HCT116 (cell line): Measurements from ENCODE around the gene IGF2R. TPM values are rescaled to one million over a fixed set of nuclear protein-coding genes. Genes with fewer than 3 reads are reported as not detected.
"Not testable (repeated sequence)": the region's sequence is repeated elsewhere in the genome, so short reads cannot be mapped to it uniquely, and the experiment has no call there.

Experiments
- ATAC-seq: fragments of 200-7000 bp; cut with Tn5 transposase; 2 replicates; pipeline ENCODE4 v1.9.1; 2020; ENCODE audit warnings: mild to moderate bottlenecking, moderate library complexity
- BruUV-seq: library from RNA; stranded (reverse); fragments of 400-500 nt; replicated peaks from 2 replicates; lab custom pipeline; 2021; lab: Mats Ljungman, UMichigan
- CTCF ChIA-PET: fragments of 300-600 bp; sonication (Branson Sonifier 250); formaldehyde crosslinking; loops from one replicate; lab custom pipeline; 2021; ENCODE audit warnings: antibody characterized with exemption; lab: Charles Lee
- POLR2A ChIA-PET: fragments of 300-600, 350-600 bp; sonication (Branson Sonifier 250); formaldehyde crosslinking; loops from one replicate; lab custom pipeline; 2021; ENCODE audit warnings: antibody characterized with exemption; lab: Charles Lee
- RAD21 ChIA-PET, 2 experiments: fragments of 300-600 bp; sonication (Branson Sonifier 250); formaldehyde crosslinking; loops; one replicate each; lab custom pipeline; 2023; ENCODE audit warnings: low total read pairs in 2 of 2; ENCODE audit not compliant: uncharacterized antibody in 2 of 2, unreplicated experiment in 2 of 2, low non-redundant PET in 1 of 2; lab: Charles Lee
- DNase-seq: peaks from one replicate; pipeline ENCODE4 v3.0.0-alpha.2; 2010; ENCODE audit warnings: low read depth, low spot score
- H2AFZ ChIP-seq: fragments of 200-600 bp; shearing (Covaris generic), sonication (generic); 2 replicates; pipeline ENCODE4 v1.6.1; 2017; ENCODE audit warnings: low read depth, mixed run types, mixed read lengths, antibody characterized with exemption, low read length; ENCODE audit not compliant: poor library complexity, severe bottlenecking
- H3K27ac ChIP-seq: 2 replicates; pipeline ENCODE4 v1.5.1; 2012; ENCODE audit warnings: low read depth, low read length
- H3K27me3 ChIP-seq: fragments of 200-600 bp; sonication (generic); 2 replicates; pipeline ENCODE4 v1.6.1; 2016; ENCODE audit warnings: mixed run types, low read length, mixed read lengths; ENCODE audit not compliant: insufficient read depth
- H3K36me3 ChIP-seq, 2 experiments: fragments of 200-500 bp in 1 of 2; fragments of 200-600 bp in 1 of 2; sonication (Bioruptor generic) in 1 of 2; sonication (generic) in 1 of 2; 2 replicates each; pipeline versions ENCODE4 v1.5.1 to v1.6.1; 2014 to 2016; ENCODE audit warnings: low read length in 2 of 2, inconsistent platforms in 1 of 2, mixed read lengths in 1 of 2, mixed run types in 1 of 2; ENCODE audit not compliant: insufficient read depth in 2 of 2, control insufficient read depth in 1 of 2
- H3K4me1 ChIP-seq, 2 experiments: fragments of 200-600 bp in 1 of 2; sonication (generic) in 1 of 2; 2 replicates each; pipeline versions ENCODE4 v1.5.1 to v1.6.1; 2012 to 2017; ENCODE audit warnings: low read length in 2 of 2, inconsistent platforms in 1 of 2, mild to moderate bottlenecking in 1 of 2, mixed read lengths in 1 of 2, mixed run types in 1 of 2, moderate library complexity in 1 of 2; ENCODE audit not compliant: insufficient read depth in 2 of 2, control insufficient read depth in 1 of 2
- H3K4me2 ChIP-seq: fragments of 200-600 bp; sonication (generic); 2 replicates; pipeline ENCODE4 v1.6.1; 2017; ENCODE audit warnings: mixed run types, low read length, mixed read lengths
- H3K4me3 ChIP-seq, 2 experiments: fragments of 200-600 bp in 1 of 2; sonication (generic) in 1 of 2; replicated peaks in 1 of 2; 2 replicates each; pipeline ENCODE4 v1.5.1; 2011 to 2016; ENCODE audit warnings: low read length in 2 of 2, control low read depth in 1 of 2, low read depth in 1 of 2, mild to moderate bottlenecking in 1 of 2, mixed read lengths in 1 of 2, mixed run types in 1 of 2
- H3K79me2 ChIP-seq: fragments of 200-600 bp; sonication (generic); 2 replicates; pipeline ENCODE4 v1.6.1; 2017; ENCODE audit warnings: mild to moderate bottlenecking, mixed run types, low read length, moderate library complexity, mixed read lengths; ENCODE audit not compliant: insufficient read depth
- H3K9ac ChIP-seq: fragments of 200-600 bp; sonication (generic); 2 replicates; pipeline ENCODE4 v1.6.1; 2016; ENCODE audit warnings: low read length, mixed read lengths
- H3K9me2 ChIP-seq: fragments of 200-600 bp; sonication (generic), shearing (Covaris generic); 2 replicates; pipeline ENCODE4 v1.6.1; 2017; ENCODE audit warnings: mixed run types, mild to moderate bottlenecking, moderate library complexity; ENCODE audit not compliant: insufficient read depth
- H3K9me3 ChIP-seq, 2 experiments: fragments of 200-500 bp in 1 of 2; fragments of 200-600 bp in 1 of 2; sonication (Bioruptor generic) in 1 of 2; sonication (generic) in 1 of 2; 2 replicates each; pipeline ENCODE4 v1.6.1; 2014 to 2017; ENCODE audit warnings: low read length in 2 of 2, mixed read lengths in 2 of 2, inconsistent platforms in 1 of 2, low read depth in 1 of 2, mild to moderate bottlenecking in 1 of 2, mixed run types in 1 of 2, moderate library complexity in 1 of 2; ENCODE audit not compliant: control insufficient read depth in 1 of 2, insufficient read depth in 1 of 2
- H4K20me1 ChIP-seq: fragments of 200-600 bp; sonication (generic), shearing (Covaris generic); 2 replicates; pipeline ENCODE4 v1.6.1; 2017; ENCODE audit warnings: mixed run types, mild to moderate bottlenecking, moderate library complexity; ENCODE audit not compliant: insufficient read depth
- ELF1 ChIP-seq: IDR thresholded peaks from 2 replicates; pipeline ENCODE4 v1.6.1; 2012; ENCODE audit warnings: low read depth, borderline replicate concordance
- EZH2 ChIP-seq: fragments of 200-600 bp; sonication (generic); IDR thresholded peaks from 2 replicates; pipeline ENCODE4 v1.6.1; 2017; ENCODE audit warnings: antibody characterized with exemption, mixed run types
- EZH2phosphoT487 ChIP-seq: fragments of 200-600 bp; IDR thresholded peaks from 2 replicates; pipeline ENCODE4 v1.6.1; 2018; ENCODE audit warnings: antibody characterized with exemption, borderline replicate concordance
- JUND ChIP-seq: IDR thresholded peaks from 2 replicates; pipeline ENCODE4 v1.6.1; 2012
- SIN3A ChIP-seq: IDR thresholded peaks from 2 replicates; pipeline ENCODE4 v1.6.1; 2012; ENCODE audit warnings: low read depth
- ZFX ChIP-seq: fragments of 450-650 bp; IDR thresholded peaks from 2 replicates; pipeline ENCODE4 v1.6.1; 2017
- intact Hi-C: fragments of 100-400 bp; cut with micrococcal nuclease; formaldehyde crosslinking; loops from 2 replicates; pipeline ENCODE4 v1.10.0; 2022
- total RNA-seq: library from RNA; stranded (reverse); gene quantifications from one replicate; pipeline ENCODE4 v1.2.1, GENCODE V29; 2021; ENCODE audit not compliant: unreplicated experiment
- TF ChIP-seq, protein P1 (sequence below), 3 experiments: fragments of 200-600 bp in 1 of 3; sonication (generic) in 1 of 3; IDR thresholded peaks in 2 of 3; conservative IDR thresholded peaks in 1 of 3; 2 replicates each; pipeline ENCODE4 v1.5.1; 2012 to 2017; ENCODE audit warnings: low read depth in 2 of 3, low read length in 2 of 3, antibody characterized with exemption in 1 of 3, borderline replicate concordance in 1 of 3, control low read depth in 1 of 3, mild to moderate bottlenecking in 1 of 3, mixed read lengths in 1 of 3, mixed run types in 1 of 3, moderate library complexity in 1 of 3; ENCODE audit not compliant: insufficient read depth in 1 of 3
- TF ChIP-seq, protein P2 (sequence below): IDR thresholded peaks from 2 replicates; pipeline ENCODE4 v1.6.1; 2012; ENCODE audit warnings: low read depth

Gene IGF2R
- total RNA-seq, 1 experiment from 2014 or later, result 37.0 TPM

DNA sequence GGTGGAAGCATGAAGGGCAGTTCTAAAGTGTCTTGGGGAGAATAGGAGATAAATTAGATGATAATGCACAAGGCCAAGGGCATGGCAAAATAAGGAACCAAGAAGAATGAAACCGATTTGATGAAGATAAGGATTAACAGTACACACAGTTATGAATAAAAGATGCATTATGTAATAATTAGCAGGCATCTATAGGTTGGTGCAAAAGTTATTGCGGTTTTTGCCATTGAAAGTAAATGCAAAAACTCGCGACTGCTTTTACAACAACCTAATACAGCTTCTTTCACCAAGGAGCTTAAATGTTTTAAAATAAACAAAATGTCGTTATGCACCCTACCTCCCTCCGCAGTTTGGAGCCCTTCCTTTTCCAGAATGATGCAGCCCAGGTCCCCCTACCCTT lies 49.1 kb upstream of the IGF2R start:
- Histone ChIP-seq H3K79me2 (no peaks in the 10 kb centered on the region), H3K27ac (no peak overlapping the region), H3K9me3 (no peaks in the 10 kb centered on the region), H3K9me2 (no peaks in the 10 kb centered on the region), H3K27me3 (peaks cover 3% of the 10 kb centered on the region; the same call in 1 of the 2 replicates), H2AFZ (no peak overlapping the region), H4K20me1 (no peaks in the 10 kb centered on the region), H3K36me3 (no peaks in the 10 kb centered on the region), H3K4me3 (no peak overlapping the region), H3K4me2 (no peak overlapping the region), H3K9ac (no peak overlapping the region), H3K4me1 (no peaks in the 10 kb centered on the region)
- intact Hi-C loops, result no loop called here
- CTCF ChIA-PET, result no interaction called here
- POLR2A ChIA-PET, result no interaction called here
- DNase-seq, result no peak
- ATAC-seq, result no peak
- BruUV-seq, result no TSS peak
- RAD21 ChIA-PET, result no interaction called here
- no peak for TF ChIP-seq EZH2
- TF ChIP-seq, protein P1, sequence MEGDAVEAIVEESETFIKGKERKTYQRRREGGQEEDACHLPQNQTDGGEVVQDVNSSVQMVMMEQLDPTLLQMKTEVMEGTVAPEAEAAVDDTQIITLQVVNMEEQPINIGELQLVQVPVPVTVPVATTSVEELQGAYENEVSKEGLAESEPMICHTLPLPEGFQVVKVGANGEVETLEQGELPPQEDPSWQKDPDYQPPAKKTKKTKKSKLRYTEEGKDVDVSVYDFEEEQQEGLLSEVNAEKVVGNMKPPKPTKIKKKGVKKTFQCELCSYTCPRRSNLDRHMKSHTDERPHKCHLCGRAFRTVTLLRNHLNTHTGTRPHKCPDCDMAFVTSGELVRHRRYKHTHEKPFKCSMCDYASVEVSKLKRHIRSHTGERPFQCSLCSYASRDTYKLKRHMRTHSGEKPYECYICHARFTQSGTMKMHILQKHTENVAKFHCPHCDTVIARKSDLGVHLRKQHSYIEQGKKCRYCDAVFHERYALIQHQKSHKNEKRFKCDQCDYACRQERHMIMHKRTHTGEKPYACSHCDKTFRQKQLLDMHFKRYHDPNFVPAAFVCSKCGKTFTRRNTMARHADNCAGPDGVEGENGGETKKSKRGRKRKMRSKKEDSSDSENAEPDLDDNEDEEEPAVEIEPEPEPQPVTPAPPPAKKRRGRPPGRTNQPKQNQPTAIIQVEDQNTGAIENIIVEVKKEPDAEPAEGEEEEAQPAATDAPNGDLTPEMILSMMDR (IDR thresholded peaks at IDR 0.05 in 2 of 3, conservative IDR thresholded peaks at IDR 0.05 in 1 of 3; ENCODE audit: borderline replicate concordance in 1 of 3, insufficient read depth in 1 of 3, low read depth in 2 of 3, low read length in 2 of 3), result no peak
- no peak for TF ChIP-seq EZH2phosphoT487
- TF ChIP-seq ELF1, result no peak
- no peak for TF ChIP-seq JUND
- TF ChIP-seq ZFX, result no peak
- no peak for TF ChIP-seq SIN3A
- TF ChIP-seq, protein P2, sequence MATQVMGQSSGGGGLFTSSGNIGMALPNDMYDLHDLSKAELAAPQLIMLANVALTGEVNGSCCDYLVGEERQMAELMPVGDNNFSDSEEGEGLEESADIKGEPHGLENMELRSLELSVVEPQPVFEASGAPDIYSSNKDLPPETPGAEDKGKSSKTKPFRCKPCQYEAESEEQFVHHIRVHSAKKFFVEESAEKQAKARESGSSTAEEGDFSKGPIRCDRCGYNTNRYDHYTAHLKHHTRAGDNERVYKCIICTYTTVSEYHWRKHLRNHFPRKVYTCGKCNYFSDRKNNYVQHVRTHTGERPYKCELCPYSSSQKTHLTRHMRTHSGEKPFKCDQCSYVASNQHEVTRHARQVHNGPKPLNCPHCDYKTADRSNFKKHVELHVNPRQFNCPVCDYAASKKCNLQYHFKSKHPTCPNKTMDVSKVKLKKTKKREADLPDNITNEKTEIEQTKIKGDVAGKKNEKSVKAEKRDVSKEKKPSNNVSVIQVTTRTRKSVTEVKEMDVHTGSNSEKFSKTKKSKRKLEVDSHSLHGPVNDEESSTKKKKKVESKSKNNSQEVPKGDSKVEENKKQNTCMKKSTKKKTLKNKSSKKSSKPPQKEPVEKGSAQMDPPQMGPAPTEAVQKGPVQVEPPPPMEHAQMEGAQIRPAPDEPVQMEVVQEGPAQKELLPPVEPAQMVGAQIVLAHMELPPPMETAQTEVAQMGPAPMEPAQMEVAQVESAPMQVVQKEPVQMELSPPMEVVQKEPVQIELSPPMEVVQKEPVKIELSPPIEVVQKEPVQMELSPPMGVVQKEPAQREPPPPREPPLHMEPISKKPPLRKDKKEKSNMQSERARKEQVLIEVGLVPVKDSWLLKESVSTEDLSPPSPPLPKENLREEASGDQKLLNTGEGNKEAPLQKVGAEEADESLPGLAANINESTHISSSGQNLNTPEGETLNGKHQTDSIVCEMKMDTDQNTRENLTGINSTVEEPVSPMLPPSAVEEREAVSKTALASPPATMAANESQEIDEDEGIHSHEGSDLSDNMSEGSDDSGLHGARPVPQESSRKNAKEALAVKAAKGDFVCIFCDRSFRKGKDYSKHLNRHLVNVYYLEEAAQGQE, result no peak

DNA sequence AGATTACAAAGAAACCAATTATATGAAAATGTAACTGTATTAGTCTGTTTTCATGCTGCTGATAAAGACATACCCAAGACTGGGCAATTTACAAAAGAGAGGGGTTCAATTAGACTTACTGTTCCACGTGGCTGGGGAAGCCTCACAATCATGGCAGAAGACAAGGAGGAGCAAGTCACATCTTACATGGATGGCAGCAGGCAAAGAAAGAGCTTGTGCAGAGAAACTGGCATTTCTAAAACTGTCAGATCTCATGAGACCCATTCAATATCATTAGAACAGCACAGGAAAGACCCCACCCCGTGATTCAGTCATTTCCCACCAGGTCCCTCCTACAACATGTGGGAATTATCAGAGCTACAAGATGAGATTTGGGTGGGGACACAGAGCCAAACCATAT lies 44.7 kb upstream of the IGF2R start:
- DNase-seq, ATAC-seq, H3K4me2 ChIP-seq, H3K4me1 ChIP-seq, RAD21 ChIA-PET, H3K9ac ChIP-seq, intact Hi-C loops, CTCF ChIA-PET, H3K36me3 ChIP-seq, H2AFZ ChIP-seq, H3K27ac ChIP-seq, H3K9me3 ChIP-seq, H3K9me2 ChIP-seq, BruUV-seq, H3K79me2 ChIP-seq, POLR2A ChIA-PET, H3K27me3 ChIP-seq, H4K20me1 ChIP-seq, H3K4me3 ChIP-seq: not testable (repeated sequence)
